HL-60 (cell line): ENCODE data around the gene SAG.
A peak's percentile ranks its signal among the peaks of the same experiment; 100 is the strongest.

Experiments used
- DNase-seq, 2 experiments: peaks; one replicate each; pipeline ENCODE4 v3.0.0-alpha.2; 2010 to 2020; ENCODE audit warnings: low read depth in 1 of 2, low spot score in 1 of 2
- H3K27ac ChIP-seq: fragments of 250-450 bp; sonication (Bioruptor Pico); replicated peaks from 2 replicates; pipeline ENCODE4 v1.5.1; 2020; ENCODE audit warnings: mild to moderate bottlenecking, moderate library complexity
- H3K27me3 ChIP-seq: fragments of 250-450 bp; sonication (Bioruptor Pico); 2 replicates; pipeline ENCODE4 v1.5.1; 2021; ENCODE audit warnings: mild to moderate bottlenecking, moderate library complexity; ENCODE audit not compliant: insufficient read depth, poor library complexity, severe bottlenecking
- H3K4me3 ChIP-seq: replicated peaks from 2 replicates; pipeline ENCODE4 v1.5.1; 2011; ENCODE audit warnings: mild to moderate bottlenecking, control low read depth, low read length; ENCODE audit not compliant: insufficient read depth
- GABPA ChIP-seq: IDR thresholded peaks from 2 replicates; pipeline ENCODE4 v1.6.1; 2012; ENCODE audit warnings: low read depth
- POLR2AphosphoS5 ChIP-seq: IDR thresholded peaks from 2 replicates; pipeline ENCODE4 v1.6.1; 2012; ENCODE audit warnings: low read depth
- SPI1 ChIP-seq: IDR thresholded peaks from 2 replicates; pipeline ENCODE4 v1.6.1; 2012; ENCODE audit warnings: low read depth, mild to moderate bottlenecking, borderline replicate concordance
- TF ChIP-seq, protein P1 (sequence below): IDR thresholded peaks from 2 replicates; pipeline ENCODE4 v1.6.1; 2012; ENCODE audit warnings: low read depth; ENCODE audit not compliant: insufficient replicate concordance
- TF ChIP-seq, protein P2 (sequence below): IDR thresholded peaks from one replicate; pipeline ENCODE4 v1.5.1; 2011; ENCODE audit warnings: low read length, control low read depth, inconsistent platforms; ENCODE audit not compliant: insufficient read depth

Gene SAG

DNA sequence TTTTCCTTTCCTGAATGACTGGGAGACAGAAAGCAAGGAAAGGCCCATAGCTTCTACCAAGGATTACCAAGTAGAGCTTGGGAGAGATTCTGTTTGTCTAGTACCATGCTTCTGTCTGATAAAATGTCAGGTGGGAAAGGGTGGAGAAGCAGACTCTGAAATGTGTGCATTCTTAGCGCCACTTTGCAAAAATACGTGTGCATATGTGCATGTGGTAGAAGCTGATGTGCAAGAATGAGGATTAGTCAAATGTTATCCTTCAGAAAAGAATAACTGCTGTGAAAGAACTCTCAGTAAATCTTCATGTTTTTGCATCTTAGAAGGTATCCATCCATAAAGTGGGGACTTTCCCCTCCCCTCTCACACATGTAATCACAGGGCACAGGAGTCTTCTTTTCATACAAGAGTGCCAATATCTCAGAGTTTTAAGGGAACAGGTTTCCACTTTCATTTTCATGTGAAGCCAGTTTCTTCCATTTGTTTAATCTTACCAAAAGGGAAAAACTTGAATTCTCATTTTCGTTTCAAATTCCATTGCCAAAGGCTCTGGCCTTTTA is 31.3 kb downstream of the SAG start:
- TF ChIP-seq SPI1, result no peak
- TF ChIP-seq, protein P1, sequence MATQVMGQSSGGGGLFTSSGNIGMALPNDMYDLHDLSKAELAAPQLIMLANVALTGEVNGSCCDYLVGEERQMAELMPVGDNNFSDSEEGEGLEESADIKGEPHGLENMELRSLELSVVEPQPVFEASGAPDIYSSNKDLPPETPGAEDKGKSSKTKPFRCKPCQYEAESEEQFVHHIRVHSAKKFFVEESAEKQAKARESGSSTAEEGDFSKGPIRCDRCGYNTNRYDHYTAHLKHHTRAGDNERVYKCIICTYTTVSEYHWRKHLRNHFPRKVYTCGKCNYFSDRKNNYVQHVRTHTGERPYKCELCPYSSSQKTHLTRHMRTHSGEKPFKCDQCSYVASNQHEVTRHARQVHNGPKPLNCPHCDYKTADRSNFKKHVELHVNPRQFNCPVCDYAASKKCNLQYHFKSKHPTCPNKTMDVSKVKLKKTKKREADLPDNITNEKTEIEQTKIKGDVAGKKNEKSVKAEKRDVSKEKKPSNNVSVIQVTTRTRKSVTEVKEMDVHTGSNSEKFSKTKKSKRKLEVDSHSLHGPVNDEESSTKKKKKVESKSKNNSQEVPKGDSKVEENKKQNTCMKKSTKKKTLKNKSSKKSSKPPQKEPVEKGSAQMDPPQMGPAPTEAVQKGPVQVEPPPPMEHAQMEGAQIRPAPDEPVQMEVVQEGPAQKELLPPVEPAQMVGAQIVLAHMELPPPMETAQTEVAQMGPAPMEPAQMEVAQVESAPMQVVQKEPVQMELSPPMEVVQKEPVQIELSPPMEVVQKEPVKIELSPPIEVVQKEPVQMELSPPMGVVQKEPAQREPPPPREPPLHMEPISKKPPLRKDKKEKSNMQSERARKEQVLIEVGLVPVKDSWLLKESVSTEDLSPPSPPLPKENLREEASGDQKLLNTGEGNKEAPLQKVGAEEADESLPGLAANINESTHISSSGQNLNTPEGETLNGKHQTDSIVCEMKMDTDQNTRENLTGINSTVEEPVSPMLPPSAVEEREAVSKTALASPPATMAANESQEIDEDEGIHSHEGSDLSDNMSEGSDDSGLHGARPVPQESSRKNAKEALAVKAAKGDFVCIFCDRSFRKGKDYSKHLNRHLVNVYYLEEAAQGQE, result no peak
- TF ChIP-seq POLR2AphosphoS5, result no peak
- TF ChIP-seq GABPA, result no peak
- TF ChIP-seq, protein P2, sequence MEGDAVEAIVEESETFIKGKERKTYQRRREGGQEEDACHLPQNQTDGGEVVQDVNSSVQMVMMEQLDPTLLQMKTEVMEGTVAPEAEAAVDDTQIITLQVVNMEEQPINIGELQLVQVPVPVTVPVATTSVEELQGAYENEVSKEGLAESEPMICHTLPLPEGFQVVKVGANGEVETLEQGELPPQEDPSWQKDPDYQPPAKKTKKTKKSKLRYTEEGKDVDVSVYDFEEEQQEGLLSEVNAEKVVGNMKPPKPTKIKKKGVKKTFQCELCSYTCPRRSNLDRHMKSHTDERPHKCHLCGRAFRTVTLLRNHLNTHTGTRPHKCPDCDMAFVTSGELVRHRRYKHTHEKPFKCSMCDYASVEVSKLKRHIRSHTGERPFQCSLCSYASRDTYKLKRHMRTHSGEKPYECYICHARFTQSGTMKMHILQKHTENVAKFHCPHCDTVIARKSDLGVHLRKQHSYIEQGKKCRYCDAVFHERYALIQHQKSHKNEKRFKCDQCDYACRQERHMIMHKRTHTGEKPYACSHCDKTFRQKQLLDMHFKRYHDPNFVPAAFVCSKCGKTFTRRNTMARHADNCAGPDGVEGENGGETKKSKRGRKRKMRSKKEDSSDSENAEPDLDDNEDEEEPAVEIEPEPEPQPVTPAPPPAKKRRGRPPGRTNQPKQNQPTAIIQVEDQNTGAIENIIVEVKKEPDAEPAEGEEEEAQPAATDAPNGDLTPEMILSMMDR, result no peak
- H3K27me3 ChIP-seq, result no peaks in the 10 kb centered on the region
- peak overlapping the region; percentile 34 for H3K27ac ChIP-seq
- H3K4me3 ChIP-seq, result no peak overlapping the region
- no peak for DNase-seq

DNA sequence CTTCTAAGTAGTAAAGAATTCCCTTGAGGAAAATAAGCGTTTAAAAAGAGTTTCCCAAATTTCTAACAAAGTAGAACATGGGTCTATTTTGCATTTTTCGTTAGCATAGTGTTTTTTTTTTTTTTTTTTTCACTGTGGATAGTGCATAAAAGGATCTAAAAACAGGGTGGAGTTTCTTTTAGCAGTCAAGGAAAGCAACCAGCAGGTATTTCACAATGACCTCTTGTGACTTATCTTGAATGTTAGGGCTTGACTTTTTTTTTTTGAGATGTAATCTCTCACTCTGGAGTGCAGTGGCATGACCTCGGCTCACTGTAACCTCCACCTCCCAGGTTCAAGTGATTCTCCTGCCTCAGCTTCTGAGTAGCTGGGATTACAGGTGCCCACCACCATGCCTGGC is 31.8 kb downstream of the SAG start:
- no peak overlapping the region for H3K4me3 ChIP-seq
- TF ChIP-seq POLR2AphosphoS5 (no peak), SPI1 (no peak), GABPA (no peak)
- TF ChIP-seq, protein P2, result no peak
- TF ChIP-seq, protein P1, result no peak
- DNase-seq, result peak in 1 of 2 experiments; percentile 45
- no peaks in the 10 kb centered on the region for H3K27me3 ChIP-seq
- H3K27ac ChIP-seq, result peak overlapping the region; percentile 34

DNA sequence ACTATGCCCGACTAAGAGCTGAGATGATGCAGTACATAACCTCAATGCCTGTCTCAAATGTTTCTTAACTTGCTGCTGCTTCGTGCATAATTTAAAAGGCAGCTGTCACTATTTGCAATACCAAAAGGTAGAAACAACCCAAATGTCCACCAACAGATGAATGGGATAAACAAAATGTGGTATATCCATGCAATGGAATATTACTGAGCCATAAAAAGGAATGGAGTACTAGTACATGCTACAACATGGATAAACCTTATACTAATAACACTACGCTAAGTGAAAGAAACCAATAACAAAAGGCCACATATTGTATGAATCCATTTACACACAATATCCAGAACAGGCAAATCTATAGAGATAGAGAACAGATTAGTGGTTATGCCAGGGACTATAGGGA is 33.7 kb downstream of the SAG start:
- TF ChIP-seq POLR2AphosphoS5 (no peak), SPI1 (no peak), GABPA (no peak)
- TF ChIP-seq, protein P2, result no peak
- TF ChIP-seq, protein P1, result no peak
- H3K27ac ChIP-seq, result no peak overlapping the region
- H3K4me3 ChIP-seq, result no peak overlapping the region
- H3K27me3 ChIP-seq, result no peaks in the 10 kb centered on the region
- no peak for DNase-seq
